ENCODE data around the gene TMA7.

GRCh38 chr3:48426944-48427629 is 13.0 kb upstream of the TMA7 start:
- no peak for TF ChIP-seq POLR2A (IDR thresholded peaks at IDR 0.05)
- no peak for TF ChIP-seq EP300 (IDR thresholded peaks at IDR 0.05)
- TF ChIP-seq CTCF (IDR thresholded peaks at IDR 0.05) = no peak
